ENCODE measurements around the gene LEPR.

DNA sequence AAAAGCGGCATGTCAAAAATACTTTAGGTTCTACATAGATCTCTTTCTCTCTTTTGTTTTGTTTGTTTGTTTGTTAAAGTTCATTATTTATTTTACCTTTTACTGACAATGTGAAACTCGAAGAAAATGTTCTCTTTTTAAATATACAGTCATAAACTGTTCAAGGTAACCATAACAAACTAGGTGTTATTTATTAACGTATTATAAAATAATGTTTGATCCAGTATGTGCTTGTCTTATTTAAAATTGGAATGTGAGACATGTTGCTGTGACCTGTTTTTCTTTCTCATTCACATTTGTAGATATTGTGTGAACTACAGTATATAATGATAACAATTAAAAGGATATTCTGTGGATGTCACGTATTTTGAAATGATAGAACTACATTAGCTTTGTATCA lies 5.9 kb upstream of the LEPR start:
- no peak for TF ChIP-seq POLR2A (IDR thresholded peaks at IDR 0.05; ENCODE audit: low read depth, low read length)
- TF ChIP-seq, protein P1, sequence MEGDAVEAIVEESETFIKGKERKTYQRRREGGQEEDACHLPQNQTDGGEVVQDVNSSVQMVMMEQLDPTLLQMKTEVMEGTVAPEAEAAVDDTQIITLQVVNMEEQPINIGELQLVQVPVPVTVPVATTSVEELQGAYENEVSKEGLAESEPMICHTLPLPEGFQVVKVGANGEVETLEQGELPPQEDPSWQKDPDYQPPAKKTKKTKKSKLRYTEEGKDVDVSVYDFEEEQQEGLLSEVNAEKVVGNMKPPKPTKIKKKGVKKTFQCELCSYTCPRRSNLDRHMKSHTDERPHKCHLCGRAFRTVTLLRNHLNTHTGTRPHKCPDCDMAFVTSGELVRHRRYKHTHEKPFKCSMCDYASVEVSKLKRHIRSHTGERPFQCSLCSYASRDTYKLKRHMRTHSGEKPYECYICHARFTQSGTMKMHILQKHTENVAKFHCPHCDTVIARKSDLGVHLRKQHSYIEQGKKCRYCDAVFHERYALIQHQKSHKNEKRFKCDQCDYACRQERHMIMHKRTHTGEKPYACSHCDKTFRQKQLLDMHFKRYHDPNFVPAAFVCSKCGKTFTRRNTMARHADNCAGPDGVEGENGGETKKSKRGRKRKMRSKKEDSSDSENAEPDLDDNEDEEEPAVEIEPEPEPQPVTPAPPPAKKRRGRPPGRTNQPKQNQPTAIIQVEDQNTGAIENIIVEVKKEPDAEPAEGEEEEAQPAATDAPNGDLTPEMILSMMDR (IDR thresholded peaks at IDR 0.05; ENCODE audit: extremely low read depth in 1 of 2, insufficient read depth in 1 of 2, low read depth in 1 of 2, low read length in 2 of 2), result no peak
- TF ChIP-seq EZH2 (IDR thresholded peaks at IDR 0.05; ENCODE audit: borderline replicate concordance, low read depth, low read length, severe bottlenecking), result no peak
- TF ChIP-seq POLR2AphosphoS5 (IDR thresholded peaks at IDR 0.05; ENCODE audit: insufficient read depth, low read depth, low read length), result no peak
- TF ChIP-seq, protein P2, sequence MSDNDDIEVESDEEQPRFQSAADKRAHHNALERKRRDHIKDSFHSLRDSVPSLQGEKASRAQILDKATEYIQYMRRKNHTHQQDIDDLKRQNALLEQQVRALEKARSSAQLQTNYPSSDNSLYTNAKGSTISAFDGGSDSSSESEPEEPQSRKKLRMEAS (IDR thresholded peaks at IDR 0.05; ENCODE audit: insufficient read depth, insufficient read length), result no peak
- TF ChIP-seq MYC (IDR thresholded peaks at IDR 0.05; ENCODE audit: low read depth, low read length), result no peak
- no peak for TF ChIP-seq GATA2 (IDR thresholded peaks at IDR 0.05; ENCODE audit: insufficient read depth, insufficient read length, low read depth, low read length)
- TF ChIP-seq FOS (IDR thresholded peaks at IDR 0.05; ENCODE audit: borderline replicate concordance, insufficient read depth, low read length), result no peak
